ENCODE measurements around the gene SIX6.

The SIX6 gene

DNA sequence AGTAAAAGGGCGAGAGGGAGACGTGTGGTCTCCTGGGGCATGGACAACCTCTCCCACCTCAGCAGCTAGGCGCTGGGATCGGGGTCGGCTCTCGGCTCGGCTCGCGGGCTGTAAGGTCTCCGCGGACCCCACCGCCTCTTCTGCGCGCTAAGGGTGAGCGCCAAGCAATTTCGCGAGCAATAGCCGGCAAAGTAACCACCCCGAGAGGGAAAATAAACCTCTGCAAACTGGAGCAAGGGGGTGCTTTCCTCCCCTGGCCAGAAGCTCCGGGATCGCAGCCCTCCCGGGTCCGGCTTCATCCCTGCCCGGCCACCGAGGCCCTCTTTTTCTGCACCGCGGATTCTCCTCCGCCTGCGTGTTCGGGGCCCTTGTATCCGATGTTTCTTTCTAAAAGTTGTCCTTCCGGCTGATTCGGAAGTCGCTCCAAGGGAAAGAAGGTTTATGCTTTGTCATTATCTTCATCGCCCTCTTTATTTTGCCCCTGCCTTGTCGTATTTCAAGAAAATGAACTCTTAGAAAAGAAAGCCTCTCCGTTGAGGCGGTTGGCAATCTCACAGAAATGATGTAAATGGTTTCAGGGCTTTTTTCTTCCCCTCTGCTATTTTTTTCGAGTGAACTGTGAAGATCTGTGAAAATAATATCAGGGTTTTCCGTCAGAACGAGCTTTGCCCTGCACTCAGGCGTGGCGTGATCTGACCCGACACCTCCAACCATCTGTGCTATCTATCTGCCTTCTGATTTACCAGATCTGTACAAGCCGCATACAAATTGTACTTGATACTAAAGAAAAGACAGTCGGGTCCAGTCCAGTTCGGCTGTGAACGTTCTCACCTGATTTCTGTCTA lies 1.7 kb upstream of the SIX6 start:
- peaks cover 76 to 80% of the 10 kb centered on the region in 2 donors for H3K27me3 Mint-ChIP-seq
- no peak overlapping the region for H3K27ac Mint-ChIP-seq
- H3K9me3 Mint-ChIP-seq, result no peaks in the 10 kb centered on the region
- peaks cover 3 to 9% of the 10 kb centered on the region in 2 donors for H3K4me1 Mint-ChIP-seq (ENCODE audit: low read depth in 2 of 2)
- no peaks in the 10 kb centered on the region for H3K36me3 Mint-ChIP-seq (ENCODE audit: insufficient read depth)
- H3K4me3 Mint-ChIP-seq, result no peak overlapping the region
- ATAC-seq (replicated peaks), result no peak
- DNase-seq, result no peak

DNA sequence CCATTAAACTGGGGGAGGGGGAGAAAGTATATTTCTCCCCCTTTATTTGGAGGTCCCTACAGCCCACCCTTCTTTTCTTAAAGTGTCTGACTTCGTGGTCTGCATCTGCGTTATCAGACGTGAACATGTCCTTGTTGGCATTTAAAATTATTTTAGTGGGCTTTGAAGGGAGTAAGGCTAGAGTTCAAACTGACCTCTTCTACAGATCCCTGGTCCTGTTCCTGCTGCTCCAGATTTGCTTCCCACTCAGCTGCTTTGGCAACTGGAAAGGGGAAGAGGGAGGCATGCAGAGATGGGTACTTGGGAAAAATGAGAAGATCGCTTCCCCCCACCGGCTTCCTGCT lies 611 bp upstream of the SIX6 start:
- ATAC-seq (replicated peaks) (no peak), DNase-seq (no peak)
- no peaks in the 10 kb centered on the region for H3K9me3 Mint-ChIP-seq
- H3K27ac Mint-ChIP-seq, result no peak overlapping the region
- H3K27me3 Mint-ChIP-seq, result peaks cover 74 to 91% of the 10 kb centered on the region in 2 donors
- H3K36me3 Mint-ChIP-seq (ENCODE audit: insufficient read depth), result no peaks in the 10 kb centered on the region
- no peak overlapping the region for H3K4me3 Mint-ChIP-seq
- peaks cover 3 to 9% of the 10 kb centered on the region in 2 donors for H3K4me1 Mint-ChIP-seq (ENCODE audit: low read depth in 2 of 2)

DNA sequence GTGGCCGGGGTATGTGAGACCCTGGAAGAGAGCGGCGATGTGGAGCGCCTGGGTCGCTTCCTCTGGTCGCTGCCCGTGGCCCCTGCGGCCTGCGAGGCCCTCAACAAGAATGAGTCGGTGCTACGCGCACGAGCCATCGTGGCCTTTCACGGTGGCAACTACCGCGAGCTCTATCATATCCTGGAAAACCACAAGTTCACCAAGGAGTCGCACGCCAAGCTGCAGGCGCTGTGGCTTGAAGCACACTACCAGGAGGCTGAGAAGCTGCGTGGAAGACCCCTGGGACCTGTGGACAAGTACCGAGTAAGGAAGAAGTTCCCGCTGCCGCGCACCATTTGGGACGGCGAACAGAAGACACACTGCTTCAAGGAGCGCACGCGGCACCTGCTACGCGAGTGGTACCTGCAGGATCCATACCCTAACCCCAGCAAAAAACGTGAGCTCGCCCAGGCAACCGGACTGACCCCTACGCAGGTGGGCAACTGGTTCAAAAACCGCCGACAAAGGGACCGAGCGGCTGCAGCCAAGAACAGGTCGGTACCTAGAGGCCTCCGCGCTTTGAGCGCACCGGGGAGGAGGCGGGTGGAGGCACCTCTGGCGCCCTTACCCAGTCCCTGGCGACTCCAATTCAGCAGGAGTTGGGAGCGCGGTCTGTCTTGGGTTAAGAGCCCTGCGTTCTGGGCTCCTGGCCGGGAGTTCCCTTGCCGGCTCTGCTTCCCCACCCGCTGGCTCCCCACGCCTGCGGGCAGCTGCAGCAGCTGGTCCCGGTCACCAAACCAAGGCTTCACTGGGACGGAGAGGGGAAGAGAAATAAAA lies 700 bp downstream of the SIX6 start:
- H3K27ac Mint-ChIP-seq, result no peak overlapping the region
- ATAC-seq (replicated peaks) (no peak), DNase-seq (no peak)
- H3K27me3 Mint-ChIP-seq, result peaks cover 71 to 93% of the 10 kb centered on the region in 2 donors
- H3K4me1 Mint-ChIP-seq (ENCODE audit: low read depth in 2 of 2), result peaks cover 3 to 9% of the 10 kb centered on the region in 2 donors
- H3K4me3 Mint-ChIP-seq, result peak overlapping the region in 1 of 2 donors; percentile 55
- no peaks in the 10 kb centered on the region for H3K36me3 Mint-ChIP-seq (ENCODE audit: insufficient read depth)
- no peaks in the 10 kb centered on the region for H3K9me3 Mint-ChIP-seq

DNA sequence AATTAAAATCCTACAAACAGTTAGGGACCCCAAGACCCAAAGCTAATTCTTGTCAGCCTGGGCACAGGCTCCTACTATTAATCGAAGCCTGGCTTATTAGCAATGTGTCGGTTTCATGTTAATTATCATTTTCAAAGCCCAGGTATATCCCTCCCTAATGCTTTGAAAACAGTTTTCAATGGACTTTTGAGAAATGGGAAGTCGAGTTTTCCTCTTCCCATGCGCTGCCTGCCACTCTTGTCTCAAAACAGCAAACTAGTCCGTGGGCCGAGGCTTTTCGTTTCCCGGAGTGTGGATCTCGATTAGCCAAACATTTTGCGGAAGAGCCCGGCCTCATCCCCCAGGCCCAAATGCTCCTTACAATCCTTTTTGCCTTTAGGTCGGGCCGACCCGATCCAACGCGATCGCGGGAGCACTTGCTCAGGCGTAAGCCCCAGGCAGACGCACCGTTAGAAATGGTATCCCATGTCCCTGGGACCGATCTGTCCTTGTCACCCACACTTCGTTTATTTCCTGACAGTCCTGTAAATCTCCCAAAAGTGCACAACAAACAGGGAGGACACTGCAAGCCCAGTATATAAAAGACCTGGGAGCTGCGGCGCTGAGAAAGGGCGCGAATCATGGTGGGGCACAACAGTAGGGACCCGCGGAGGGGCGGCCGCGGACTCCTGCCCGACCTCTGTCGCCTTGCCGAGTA lies 1.5 kb downstream of the SIX6 start:
- Mint-ChIP-seq H3K27ac (no peak overlapping the region), H3K36me3 (ENCODE audit: insufficient read depth) (no peaks in the 10 kb centered on the region), H3K27me3 (peaks cover 71 to 94% of the 10 kb centered on the region in 2 donors), H3K4me3 (peak overlapping the region in 1 of 2 donors; percentile 59), H3K9me3 (no peaks in the 10 kb centered on the region), H3K4me1 (ENCODE audit: low read depth in 2 of 2) (peaks cover 3 to 11% of the 10 kb centered on the region in 2 donors)
- DNase-seq, result no peak
- ATAC-seq (replicated peaks), result no peak

DNA sequence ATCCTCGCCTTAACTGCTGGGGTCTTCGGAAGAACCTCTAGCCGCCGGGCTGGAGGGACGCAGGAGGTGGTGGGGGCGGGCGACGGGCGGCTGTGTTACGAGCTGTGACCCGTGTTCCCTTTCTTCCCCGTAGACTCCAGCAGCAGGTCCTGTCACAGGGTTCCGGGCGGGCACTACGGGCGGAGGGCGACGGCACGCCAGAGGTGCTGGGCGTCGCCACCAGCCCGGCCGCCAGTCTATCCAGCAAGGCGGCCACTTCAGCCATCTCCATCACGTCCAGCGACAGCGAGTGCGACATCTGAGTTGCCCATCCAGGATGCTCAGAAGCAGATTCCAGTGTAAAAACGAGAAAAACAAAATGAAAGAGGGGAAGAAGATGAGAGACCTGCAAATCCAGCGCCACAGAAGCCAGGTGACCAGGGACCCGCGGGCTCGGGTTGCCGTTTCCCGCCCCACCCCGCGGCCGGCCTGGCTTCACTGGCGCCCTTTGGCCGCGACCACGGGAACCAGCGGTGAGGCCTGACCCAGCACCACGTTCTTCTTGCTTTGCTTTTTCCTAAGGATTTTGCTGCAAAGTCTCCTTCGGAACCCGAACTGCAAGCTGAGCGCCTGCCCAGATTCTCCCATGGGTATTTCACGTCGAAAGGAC lies 2.1 kb downstream of the SIX6 start:
- H3K27me3 Mint-ChIP-seq, result peaks cover 69 to 94% of the 10 kb centered on the region in 2 donors
- no peak for ATAC-seq (replicated peaks)
- H3K9me3 Mint-ChIP-seq, result no peaks in the 10 kb centered on the region

DNA sequence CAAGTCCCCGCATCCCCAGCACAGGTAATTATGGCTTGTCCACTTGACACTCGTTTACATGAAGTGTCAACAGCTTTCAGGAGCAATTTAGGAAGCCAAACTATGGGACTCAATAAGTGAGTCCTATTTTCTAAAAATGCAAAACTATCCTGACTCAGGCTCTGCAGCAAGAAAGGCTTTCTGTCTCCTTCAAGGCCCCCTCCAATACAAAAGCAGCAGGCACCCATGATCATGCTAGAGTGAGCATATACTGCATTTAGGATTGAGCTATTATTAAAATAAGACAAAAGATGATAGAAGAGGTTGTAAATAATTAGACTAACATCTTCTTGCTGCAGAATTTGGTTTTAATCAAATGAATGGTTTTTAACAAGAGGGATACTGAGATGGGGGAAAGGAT lies 3.2 kb downstream of the SIX6 start:
- DNase-seq, result no peak
- peaks cover 67 to 94% of the 10 kb centered on the region in 2 donors for H3K27me3 Mint-ChIP-seq
- no peaks in the 10 kb centered on the region for H3K9me3 Mint-ChIP-seq
- H3K27ac Mint-ChIP-seq, result no peak overlapping the region
- peaks cover 8 to 17% of the 10 kb centered on the region in 2 donors for H3K4me1 Mint-ChIP-seq (ENCODE audit: low read depth in 2 of 2)
- no peak for ATAC-seq (replicated peaks)
- no peaks in the 10 kb centered on the region for H3K36me3 Mint-ChIP-seq (ENCODE audit: insufficient read depth)
- H3K4me3 Mint-ChIP-seq, result no peak overlapping the region

More for the DNA sequence above, 2.1 kb downstream of the SIX6 start:
- DNase-seq, result no peak
- Mint-ChIP-seq H3K4me1 (ENCODE audit: low read depth in 2 of 2) (peaks cover 6 to 14% of the 10 kb centered on the region in 2 donors), H3K4me3 (peak overlapping the region; percentile 6 to 59), H3K27ac (no peak overlapping the region), H3K36me3 (ENCODE audit: insufficient read depth) (no peaks in the 10 kb centered on the region)

DNA sequence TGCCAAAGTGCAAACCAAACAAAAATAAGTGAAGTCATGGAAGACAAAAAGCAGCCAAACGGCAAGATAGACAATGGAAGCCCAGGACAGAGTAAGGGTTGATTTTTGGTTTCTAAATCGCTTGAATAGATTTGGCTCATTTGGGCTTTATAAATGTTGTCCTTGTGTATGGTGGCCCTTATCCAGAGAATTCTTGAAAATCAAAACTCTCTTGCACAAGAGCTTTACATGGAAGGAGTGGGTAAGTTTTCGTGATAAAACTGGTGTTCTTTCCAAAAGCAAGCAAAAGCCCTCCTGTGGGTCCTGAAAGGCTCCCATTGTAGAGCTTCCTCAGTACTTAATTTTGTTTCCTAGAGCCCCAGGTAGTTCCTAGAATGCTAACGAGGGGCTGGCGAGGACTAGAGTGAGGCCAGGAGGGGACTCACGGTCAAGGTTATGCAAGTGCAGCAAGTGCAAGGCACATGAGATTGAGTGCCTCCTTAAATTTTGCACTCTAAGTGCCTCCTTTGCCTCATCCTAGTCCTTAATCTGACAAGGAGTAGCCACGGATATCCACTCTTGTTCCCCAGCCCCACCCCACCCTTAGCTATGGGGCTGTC lies 4.1 kb downstream of the SIX6 start:
- peaks cover 69 to 94% of the 10 kb centered on the region in 2 donors for H3K27me3 Mint-ChIP-seq
- H3K4me3 Mint-ChIP-seq, result no peak overlapping the region
- no peak for DNase-seq
- ATAC-seq (replicated peaks), result no peak
- H3K36me3 Mint-ChIP-seq (ENCODE audit: insufficient read depth), result no peaks in the 10 kb centered on the region
- no peak overlapping the region for H3K27ac Mint-ChIP-seq
- no peaks in the 10 kb centered on the region for H3K9me3 Mint-ChIP-seq
- H3K4me1 Mint-ChIP-seq (ENCODE audit: low read depth in 2 of 2), result peaks cover 8 to 17% of the 10 kb centered on the region in 2 donors

DNA sequence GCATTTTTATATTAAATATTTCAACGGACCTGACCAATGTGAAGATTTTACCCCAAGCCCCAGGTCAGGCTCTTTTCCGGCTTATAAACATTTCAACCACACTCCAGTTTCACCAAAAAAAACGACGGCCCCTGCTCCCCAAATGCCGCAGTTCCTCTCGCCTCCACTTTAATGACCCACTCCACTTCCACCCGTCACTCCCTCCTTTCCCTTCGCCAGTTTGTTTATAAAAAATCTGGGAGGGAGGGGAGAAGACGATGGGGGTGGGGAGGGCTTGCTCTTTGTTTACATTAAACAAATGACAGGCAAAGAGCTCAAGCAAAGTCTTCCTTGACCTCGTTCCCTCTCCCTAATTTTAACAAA lies 5.4 kb downstream of the SIX6 start:
- ATAC-seq (replicated peaks) (no peak), DNase-seq (no peak)
- H3K4me1 Mint-ChIP-seq (ENCODE audit: low read depth in 2 of 2), result peaks cover 8 to 16% of the 10 kb centered on the region in 2 donors
- peaks cover 69 to 83% of the 10 kb centered on the region in 2 donors for H3K27me3 Mint-ChIP-seq
- peak overlapping the region; percentile 45 to 53 for H3K4me3 Mint-ChIP-seq
- no peaks in the 10 kb centered on the region for H3K36me3 Mint-ChIP-seq (ENCODE audit: insufficient read depth)
- no peaks in the 10 kb centered on the region for H3K9me3 Mint-ChIP-seq
- no peak overlapping the region for H3K27ac Mint-ChIP-seq

DNA sequence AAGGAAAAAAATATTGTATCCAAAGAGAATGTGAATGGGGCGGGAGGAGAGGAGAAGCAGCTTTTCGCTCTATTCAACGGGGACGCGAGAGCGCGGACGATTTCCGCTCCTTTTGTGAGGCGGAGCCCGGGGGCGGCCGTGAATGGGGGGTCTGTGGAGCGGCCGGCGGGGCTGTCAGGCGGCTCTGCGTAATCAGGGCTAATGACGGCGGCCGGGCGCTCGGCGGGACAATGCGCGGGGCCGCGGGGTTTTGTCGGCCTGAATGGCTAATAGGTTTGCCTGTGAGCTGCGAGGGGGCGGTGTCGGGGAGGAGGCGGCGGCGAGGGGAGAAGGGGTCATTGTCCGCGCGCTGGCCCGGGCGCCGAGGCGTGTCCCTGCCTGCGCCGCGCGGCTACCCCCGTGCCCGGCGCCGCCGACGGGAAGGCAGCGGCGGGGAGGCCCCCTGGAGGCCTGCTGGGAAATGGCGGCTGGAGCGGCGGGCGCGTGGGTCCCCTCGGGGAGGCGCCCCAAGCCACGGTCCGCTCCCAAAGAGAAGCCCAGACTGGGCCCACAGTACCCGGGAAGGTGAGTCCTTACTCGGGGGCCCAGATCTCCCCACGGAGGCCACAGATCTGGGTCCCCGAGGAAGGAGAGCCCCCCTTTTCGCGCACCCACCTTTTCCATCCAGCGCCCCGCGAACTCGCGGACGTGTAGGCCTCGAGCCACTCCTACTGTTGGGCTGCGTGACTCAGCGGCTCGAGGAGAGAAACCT lies 6.0 kb downstream of the SIX6 start:
- DNase-seq (no peak), ATAC-seq (replicated peaks) (no peak)
- peak overlapping the region; percentile 45 to 53 for H3K4me3 Mint-ChIP-seq
- peaks cover 63 to 78% of the 10 kb centered on the region in 2 donors for H3K27me3 Mint-ChIP-seq
- H3K36me3 Mint-ChIP-seq (ENCODE audit: insufficient read depth), result no peaks in the 10 kb centered on the region
- peaks cover 6 to 14% of the 10 kb centered on the region in 2 donors for H3K4me1 Mint-ChIP-seq (ENCODE audit: low read depth in 2 of 2)
- H3K27ac Mint-ChIP-seq, result no peak overlapping the region
- H3K9me3 Mint-ChIP-seq, result no peaks in the 10 kb centered on the region

DNA sequence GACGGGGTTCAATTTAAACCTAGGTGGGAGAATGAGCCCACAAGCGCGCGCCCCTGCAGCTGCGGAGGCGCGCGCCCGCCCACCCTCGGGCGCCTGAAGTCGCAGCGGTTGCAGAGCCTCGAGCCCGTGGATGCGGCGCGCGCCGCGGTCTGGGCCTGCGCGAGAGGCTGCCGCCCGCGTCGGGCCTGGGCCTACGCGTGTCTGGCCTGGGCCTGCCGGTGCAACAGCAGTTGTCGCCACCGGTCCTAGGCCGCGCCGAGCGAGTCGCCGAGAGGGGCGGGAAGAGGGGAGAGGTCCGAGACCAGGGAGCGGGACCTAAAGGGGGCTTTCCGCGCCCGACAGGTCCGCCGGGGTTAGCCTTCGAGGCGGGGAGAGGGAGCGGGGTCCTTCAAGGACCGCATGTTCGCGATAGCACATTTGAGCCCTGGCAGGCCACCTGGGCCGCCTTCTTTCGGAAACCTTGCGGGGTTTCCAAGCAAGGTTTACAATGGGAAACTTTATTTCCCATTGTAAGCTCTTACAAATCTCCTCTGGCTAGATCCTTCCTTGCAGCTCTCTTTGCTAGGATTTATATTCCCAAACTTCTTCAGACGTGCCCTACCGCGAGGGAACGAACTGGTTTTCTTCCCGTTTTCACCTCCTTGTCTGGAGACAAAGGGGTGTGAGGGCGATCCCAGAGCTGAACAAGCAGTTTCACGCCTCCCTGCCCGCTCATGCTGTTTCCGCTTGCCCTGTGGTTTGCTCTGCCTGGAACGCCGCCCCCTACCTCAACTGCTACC lies 6.8 kb downstream of the SIX6 start:
- H3K9me3 Mint-ChIP-seq, result no peaks in the 10 kb centered on the region
- H3K27me3 Mint-ChIP-seq, result peaks cover 59 to 78% of the 10 kb centered on the region in 2 donors
- ATAC-seq (replicated peaks), result no peak
- peaks cover 4 to 11% of the 10 kb centered on the region in 2 donors for H3K4me1 Mint-ChIP-seq (ENCODE audit: low read depth in 2 of 2)
- no peak overlapping the region for H3K27ac Mint-ChIP-seq
- DNase-seq, result no peak
- no peaks in the 10 kb centered on the region for H3K36me3 Mint-ChIP-seq (ENCODE audit: insufficient read depth)
- H3K4me3 Mint-ChIP-seq, result peak overlapping the region; percentile 15 to 56

DNA sequence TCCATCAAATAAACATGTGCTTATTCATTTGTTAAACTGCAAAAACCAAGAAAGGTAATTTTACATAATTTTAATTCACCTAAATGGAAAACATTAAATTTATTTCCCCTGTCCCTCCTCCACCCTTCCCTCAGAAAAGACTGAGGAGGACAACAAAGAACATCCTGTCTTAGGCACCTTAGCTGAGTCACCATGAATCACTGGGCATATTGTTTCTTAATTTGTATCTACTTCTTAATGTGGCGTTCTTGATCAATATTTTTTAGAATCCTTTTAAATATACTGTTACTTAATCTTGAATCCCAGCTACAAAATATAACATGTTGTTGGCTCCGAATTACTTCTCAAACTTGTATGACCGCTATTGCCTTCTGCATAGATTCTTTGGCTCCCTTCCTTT lies 23.5 kb downstream of the SIX6 start:
- Mint-ChIP-seq H3K36me3 (ENCODE audit: insufficient read depth) (no peaks in the 10 kb centered on the region), H3K27ac (no peak overlapping the region), H3K4me3 (no peak overlapping the region), H3K9me3 (peaks cover 3 to 7% of the 10 kb centered on the region in 2 donors), H3K4me1 (ENCODE audit: low read depth in 2 of 2) (no peaks in the 10 kb centered on the region), H3K27me3 (peaks cover 18 to 26% of the 10 kb centered on the region in 2 donors)
- no peak for ATAC-seq (replicated peaks)
- no peak for DNase-seq

DNA sequence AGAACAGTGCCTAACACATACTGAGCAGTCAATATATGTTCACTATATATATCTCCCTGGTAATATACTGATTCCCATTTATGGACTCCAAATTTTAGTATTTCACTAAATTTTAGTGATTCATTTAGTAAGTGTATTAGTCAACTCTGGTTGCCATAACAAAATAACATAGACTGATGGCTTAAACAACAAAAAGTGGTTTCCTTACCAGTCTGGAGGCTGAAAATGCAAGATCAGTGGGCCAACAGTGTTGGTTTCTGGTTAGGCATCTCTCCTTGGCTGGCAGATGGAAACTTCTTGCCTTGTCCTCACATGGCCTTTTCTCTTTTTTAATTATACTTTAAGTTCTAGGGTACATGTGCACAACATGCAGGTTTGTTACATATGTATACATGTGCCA lies 28.7 kb downstream of the SIX6 start:
- H3K4me3 Mint-ChIP-seq, result no peak overlapping the region
- ATAC-seq (replicated peaks) (no peak), DNase-seq (no peak)
- no peak overlapping the region for H3K27ac Mint-ChIP-seq
- H3K27me3 Mint-ChIP-seq, result peaks cover 0 to 4% of the 10 kb centered on the region in 2 donors
- no peaks in the 10 kb centered on the region for H3K36me3 Mint-ChIP-seq (ENCODE audit: insufficient read depth)
- H3K4me1 Mint-ChIP-seq (ENCODE audit: low read depth in 2 of 2), result no peaks in the 10 kb centered on the region
- no peaks in the 10 kb centered on the region for H3K9me3 Mint-ChIP-seq

All from effector memory CD8-positive, alpha-beta T cell (primary cell).